ENCODE measurements around the gene SH3RF1.

GRCh38 chr4:169248645-169249044, 22.1 kb downstream of the SH3RF1 start:
- TF ChIP-seq CTCF (IDR thresholded peaks at IDR 0.05; ENCODE audit: low read depth, low read length, poor library complexity, severe bottlenecking) (no peak), EZH2phosphoT487 (IDR thresholded peaks at IDR 0.05; ENCODE audit: borderline replicate concordance, low read length) (no peak)

Data from DOHH2 (cell line).